Uterus (tissue), 2 donors: ENCODE measurements around the gene CYGB.

Source experiments
- CTCF ChIP-seq, 4 experiments: fragments of 200-600 bp in 2 of 4; fragments of 450-650 bp in 2 of 4; sonication (generic) in 2 of 4; IDR thresholded peaks; one replicate each; pipeline ENCODE4 v1.5.1; 2016 to 2019; ENCODE audit warnings: antibody characterized with exemption in 4 of 4, mild to moderate bottlenecking in 2 of 4, moderate library complexity in 1 of 4
- POLR2A ChIP-seq, 2 donors: fragments of 450-650 bp; IDR thresholded peaks; one replicate each; pipeline ENCODE4 v1.6.1; 2016; ENCODE audit warnings: antibody characterized with exemption in 2 of 2, mild to moderate bottlenecking in 1 of 2, moderate library complexity in 1 of 2

- TF ChIP-seq POLR2A (IDR thresholded peaks at IDR 0.05) (no peak), CTCF (IDR thresholded peaks at IDR 0.05) (no peak)
Observed at GRCh38 chr17:76530095-76530723, 7.3 kb downstream of the CYGB start.
